CD4-positive, alpha-beta T cell treated with Interleukin-2 at 100 ng/mL for 4 hours (primary cell): ENCODE measurements around the gene GNG12.

ENCODE experiments used
- DNase-seq: peaks from one replicate; pipeline ENCODE4 v3.0.0-alpha.2; 2020; ENCODE audit warnings: low spot score

Gene GNG12

GRCh38 chr1:67753776-67754525 lies 79.3 kb downstream of the GNG12 start:
- no peak for DNase-seq

GRCh38 chr1:67752306-67752705 lies 81.0 kb downstream of the GNG12 start:
- no peak for DNase-seq

GRCh38 chr1:67750691-67751054 lies 82.6 kb downstream of the GNG12 start:
- no peak for DNase-seq

- no peak for DNase-seq
Observed at GRCh38 chr1:67749844-67750690, 83.2 kb downstream of the GNG12 start.

GRCh38 chr1:67749263-67749843 lies 83.9 kb downstream of the GNG12 start:
- no peak for DNase-seq

- no peak for DNase-seq
Observed at GRCh38 chr1:67748630-67749029, 84.6 kb downstream of the GNG12 start.

GRCh38 chr1:67747671-67748546 lies 85.4 kb downstream of the GNG12 start:
- no peak for DNase-seq

GRCh38 chr1:67745875-67746698 lies 87.2 kb downstream of the GNG12 start:
- DNase-seq: no peak

- DNase-seq: no peak
Observed at GRCh38 chr1:67743072-67743725, 90.1 kb downstream of the GNG12 start.

- DNase-seq: no peak
Observed at GRCh38 chr1:67741736-67742135, 91.5 kb downstream of the GNG12 start.

GRCh38 chr1:67741121-67741520 lies 92.1 kb downstream of the GNG12 start:
- no peak for DNase-seq

GRCh38 chr1:67740543-67740942 lies 92.7 kb downstream of the GNG12 start:
- no peak for DNase-seq

GRCh38 chr1:67739361-67739760 lies 93.9 kb downstream of the GNG12 start:
- DNase-seq: no peak

GRCh38 chr1:67738401-67738800 lies 94.9 kb downstream of the GNG12 start:
- DNase-seq: no peak

GRCh38 chr1:67737875-67738274 lies 95.4 kb downstream of the GNG12 start:
- DNase-seq: no peak

- no peak for DNase-seq
Observed at GRCh38 chr1:67736750-67737149, 96.5 kb downstream of the GNG12 start.

- DNase-seq: peak; percentile 38
Observed at GRCh38 chr1:67735806-67736627, 97.2 kb downstream of the GNG12 start.

GRCh38 chr1:67735206-67735605 lies 98.1 kb downstream of the GNG12 start:
- no peak for DNase-seq

GRCh38 chr1:67734323-67734690 lies 99.0 kb downstream of the GNG12 start:
- no peak for DNase-seq
